GM12878 (cell line): Measurements from ENCODE around the gene EHBP1. TPM values are rescaled to one million over a fixed set of nuclear protein-coding genes. Genes with fewer than 3 reads are reported as not detected.

Experiments
- ATAC-seq: fragments of 200-7000 bp; cut with Tn5 transposase; 3 replicates; pipeline ENCODE4 v1.9.1; 2020; ENCODE audit warnings: mild to moderate bottlenecking, moderate library complexity
- BruUV-seq: library from RNA; stranded (reverse); fragments of 400-500 nt; replicated peaks from 2 replicates; lab custom pipeline; 2021; lab: Mats Ljungman, UMichigan
- CTCF ChIA-PET: fragments of 300-600 bp; sonication (Branson Sonifier 250); formaldehyde crosslinking; extraction: SDS; loops from one replicate; lab custom pipeline; 2021; ENCODE audit warnings: inconsistent platforms; lab: Yijun Ruan, JAX
- POLR2A ChIA-PET: fragments of 350-600 bp; formaldehyde crosslinking; extraction: SDS; loops from one replicate; lab custom pipeline; 2021; ENCODE audit warnings: inconsistent platforms; lab: Charles Lee
- RAD21 ChIA-PET: fragments of 300-600 bp; sonication (Branson Sonifier 250); formaldehyde crosslinking; loops from one replicate; lab custom pipeline; 2023; ENCODE audit warnings: antibody characterized with exemption; ENCODE audit not compliant: unreplicated experiment; lab: Charles Lee
- SMC1A ChIA-PET: fragments of 300-600 bp; sonication (Branson Sonifier 250); formaldehyde crosslinking; loops from one replicate; lab custom pipeline; 2023; ENCODE audit not compliant: unreplicated experiment, uncharacterized antibody; lab: Charles Lee
- DNase-seq: peaks from one replicate; pipeline ENCODE4 v3.0.0-alpha.2; 2011; ENCODE audit warnings: low read depth, low spot score
- FAIRE-seq: peaks from 3 replicates; lab custom pipeline; 2011; peaks lifted over from hg19 to GRCh38; lab: Jason Lieb, UNC
- H2AFZ ChIP-seq: 2 replicates; pipeline ENCODE4 v1.6.0; 2011; ENCODE audit warnings: low read depth, low read length, control low read depth; ENCODE audit not compliant: control insufficient read depth
- H3K27ac ChIP-seq: 2 replicates; pipeline ENCODE4 v1.5.1; 2011; ENCODE audit warnings: control low read depth; ENCODE audit not compliant: control insufficient read depth, insufficient read depth
- H3K27me3 ChIP-seq, 2 experiments: replicated peaks in 1 of 2; 2 replicates each; pipeline versions ENCODE4 v1.6.0 to v1.6.1; 2011; ENCODE audit warnings: low read length in 1 of 2; ENCODE audit not compliant: control insufficient read depth in 2 of 2, insufficient read depth in 2 of 2
- H3K36me3 ChIP-seq, 2 experiments: 2 replicates each; pipeline ENCODE4 v1.5.1; 2011; ENCODE audit warnings: low read length in 1 of 2; ENCODE audit not compliant: control insufficient read depth in 2 of 2, insufficient read depth in 2 of 2
- H3K4me1 ChIP-seq: 2 replicates; pipeline ENCODE4 v1.6.1; 2011; ENCODE audit warnings: mild to moderate bottlenecking, low read length, moderate library complexity, mixed read lengths; ENCODE audit not compliant: control insufficient read depth, insufficient read depth
- H3K4me2 ChIP-seq: 2 replicates; pipeline ENCODE4 v1.6.0; 2011; ENCODE audit warnings: control low read depth; ENCODE audit not compliant: control insufficient read depth, insufficient read depth
- H3K4me3 ChIP-seq: fragments of 200-600 bp; sonication (generic); 2 replicates; pipeline ENCODE4 v1.5.1; 2016
- H3K79me2 ChIP-seq: 2 replicates; pipeline ENCODE4 v1.6.0; 2011; ENCODE audit warnings: low read length; ENCODE audit not compliant: control insufficient read depth, insufficient read depth
- H3K9ac ChIP-seq: 2 replicates; pipeline ENCODE4 v1.8.0; 2011; ENCODE audit warnings: low read length, control low read depth, mixed read lengths; ENCODE audit not compliant: control insufficient read depth, insufficient read depth
- H3K9me3 ChIP-seq: replicated peaks from 3 replicates; pipeline ENCODE4 v1.5.1; 2011; ENCODE audit warnings: mild to moderate bottlenecking, low read length; ENCODE audit not compliant: control insufficient read depth, insufficient read depth
- H4K20me1 ChIP-seq: 2 replicates; pipeline ENCODE4 v1.6.0; 2011; ENCODE audit not compliant: control insufficient read depth, insufficient read depth
- GABPA ChIP-seq: IDR thresholded peaks from 2 replicates; pipeline ENCODE4 v1.6.1; 2014; ENCODE audit warnings: antibody characterized with exemption, low read depth, mild to moderate bottlenecking, inconsistent platforms
- NBN ChIP-seq: fragments of 450-650 bp; IDR thresholded peaks from 2 replicates; pipeline ENCODE4 v1.6.1; 2016
- TAF1 ChIP-seq: IDR thresholded peaks from 2 replicates; pipeline ENCODE4 v1.6.1; 2011; ENCODE audit warnings: mild to moderate bottlenecking, low read depth, low read length, borderline replicate concordance
- TCF12 ChIP-seq: IDR thresholded peaks from 2 replicates; pipeline ENCODE4 v1.6.1; 2011; ENCODE audit warnings: low read depth, mild to moderate bottlenecking, low read length
- WGBS: methylation state at CpG from one replicate; pipeline ENCODE4 v1.1.6; 2016; ENCODE audit warnings: low lambda C conversion rate; ENCODE audit not compliant: insufficient replicate concordance, insufficient coverage; ENCODE audit errors: missing lambda C conversion rate; 5-methylcytosine and 5-hydroxymethylcytosine counted together
- in situ Hi-C: fragments of 300-500 bp; cut with MboI; formaldehyde crosslinking; loops from 9 replicates; pipeline ENCODE4 v1.14.3; 2018; ENCODE audit warnings: mixed read lengths
- intact Hi-C: fragments of 100-400 bp; cut with micrococcal nuclease; formaldehyde crosslinking; loops from one replicate; pipeline ENCODE4 v1.14.2; 2022; ENCODE audit not compliant: unreplicated experiment
- polyA plus RNA-seq, 11 experiments: library from polyadenylated mRNA; depleted of rRNA in 4 of 11; unstranded in 6 of 11; stranded (reverse) in 5 of 11; fragments of >200 nt; fragmentation: Nextera tagmentation in 4 of 11; fragmentation: Illumina TruSeq in 1 of 11; extraction: Ambion mirVana in 4 of 11; extraction: Trizol in 1 of 11; gene quantifications; 1 replicate in 1 of 11; 2 replicates in 10 of 11; pipeline versions ENCODE4 v1.2.1 to v1.2.3, GENCODE V29; 2011 to 2016; ENCODE audit warnings: inconsistent platforms in 2 of 11, missing spikeins in 2 of 11, low read depth in 1 of 11
- total RNA-seq, 4 experiments: library from RNA; depleted of rRNA in 3 of 4; stranded (reverse); fragments of >200 nt in 3 of 4; fragmentation: Illumina TruSeq in 1 of 4; extraction: Trizol in 1 of 4; gene quantifications; 2 replicates each; pipeline versions ENCODE4 v1.2.1 to v1.2.3, GENCODE V29; 2013 to 2021
- TF ChIP-seq, protein P1 (sequence below): fragments of 450-650 bp; IDR thresholded peaks from 2 replicates; pipeline ENCODE4 v1.6.1; 2017; ENCODE audit warnings: mild to moderate bottlenecking, moderate library complexity

Gene EHBP1
- total and polyA plus RNA-seq, 10 of the 15 experiments (the other 5 are each of a cell fraction or from before 2014, with no cell fraction given): 5.7 to 26.1 (median 13.6) TPM

DNA sequence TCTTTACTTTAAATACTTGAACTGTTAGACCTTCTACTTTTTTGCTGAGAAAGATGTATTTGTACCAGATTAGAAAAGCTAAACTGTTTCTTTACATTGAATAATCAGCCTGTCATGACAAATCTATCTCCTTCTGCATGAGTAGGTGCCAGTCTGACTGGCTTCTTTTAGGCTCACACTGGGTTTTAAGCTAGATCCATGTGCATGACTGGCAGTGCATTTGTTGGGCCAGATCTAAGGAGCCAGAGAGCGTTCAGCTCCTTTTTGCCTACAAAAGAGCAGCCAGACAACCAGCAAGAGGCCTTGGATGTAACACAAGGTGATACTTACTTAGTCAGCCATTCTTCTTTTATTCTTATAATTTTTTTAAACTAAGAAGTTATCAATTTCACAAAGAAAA lies 263.2 kb downstream of the EHBP1 start:
- no peak overlapping the region for H3K4me3 ChIP-seq
- H3K79me2 ChIP-seq: no peaks in the 10 kb centered on the region
- H2AFZ ChIP-seq: no peak overlapping the region
- no peaks in the 10 kb centered on the region for H3K4me1 ChIP-seq
- ATAC-seq (no peak), FAIRE-seq (no peak), DNase-seq (no peak)
- CTCF ChIA-PET: interaction anchor here (1.0 kb wide), 1 partner anchor 180 kb away, joined by 3 read pairs; no protein-coding TSS in a partner anchor
- SMC1A ChIA-PET: interaction anchor here (0.6 kb wide), 1 partner anchor 222 kb away, joined by 3 read pairs; no protein-coding TSS in a partner anchor
- H3K9me3 ChIP-seq: no peaks in the 10 kb centered on the region
- no peak for TF ChIP-seq TCF12
- TF ChIP-seq GABPA: no peak
- TF ChIP-seq, protein P1, sequence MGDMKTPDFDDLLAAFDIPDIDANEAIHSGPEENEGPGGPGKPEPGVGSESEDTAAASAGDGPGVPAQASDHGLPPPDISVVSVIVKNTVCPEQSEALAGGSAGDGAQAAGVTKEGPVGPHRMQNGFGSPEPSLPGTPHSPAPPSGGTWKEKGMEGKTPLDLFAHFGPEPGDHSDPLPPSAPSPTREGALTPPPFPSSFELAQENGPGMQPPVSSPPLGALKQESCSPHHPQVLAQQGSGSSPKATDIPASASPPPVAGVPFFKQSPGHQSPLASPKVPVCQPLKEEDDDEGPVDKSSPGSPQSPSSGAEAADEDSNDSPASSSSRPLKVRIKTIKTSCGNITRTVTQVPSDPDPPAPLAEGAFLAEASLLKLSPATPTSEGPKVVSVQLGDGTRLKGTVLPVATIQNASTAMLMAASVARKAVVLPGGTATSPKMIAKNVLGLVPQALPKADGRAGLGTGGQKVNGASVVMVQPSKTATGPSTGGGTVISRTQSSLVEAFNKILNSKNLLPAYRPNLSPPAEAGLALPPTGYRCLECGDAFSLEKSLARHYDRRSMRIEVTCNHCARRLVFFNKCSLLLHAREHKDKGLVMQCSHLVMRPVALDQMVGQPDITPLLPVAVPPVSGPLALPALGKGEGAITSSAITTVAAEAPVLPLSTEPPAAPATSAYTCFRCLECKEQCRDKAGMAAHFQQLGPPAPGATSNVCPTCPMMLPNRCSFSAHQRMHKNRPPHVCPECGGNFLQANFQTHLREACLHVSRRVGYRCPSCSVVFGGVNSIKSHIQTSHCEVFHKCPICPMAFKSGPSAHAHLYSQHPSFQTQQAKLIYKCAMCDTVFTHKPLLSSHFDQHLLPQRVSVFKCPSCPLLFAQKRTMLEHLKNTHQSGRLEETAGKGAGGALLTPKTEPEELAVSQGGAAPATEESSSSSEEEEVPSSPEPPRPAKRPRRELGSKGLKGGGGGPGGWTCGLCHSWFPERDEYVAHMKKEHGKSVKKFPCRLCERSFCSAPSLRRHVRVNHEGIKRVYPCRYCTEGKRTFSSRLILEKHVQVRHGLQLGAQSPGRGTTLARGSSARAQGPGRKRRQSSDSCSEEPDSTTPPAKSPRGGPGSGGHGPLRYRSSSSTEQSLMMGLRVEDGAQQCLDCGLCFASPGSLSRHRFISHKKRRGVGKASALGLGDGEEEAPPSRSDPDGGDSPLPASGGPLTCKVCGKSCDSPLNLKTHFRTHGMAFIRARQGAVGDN: no peak
- no peak for TF ChIP-seq NBN
- no peak for TF ChIP-seq TAF1
- H3K4me2 ChIP-seq: no peak overlapping the region
- H3K36me3 ChIP-seq: no peaks in the 10 kb centered on the region
- BruUV-seq: no TSS peak
- no peak overlapping the region for H3K9ac ChIP-seq
- no peak overlapping the region for H3K27ac ChIP-seq
- 100% methylated on average over 1 of the region's 1 CpG for WGBS
- intact Hi-C loops (no loop called here), in situ Hi-C loops (no loop called here)
- H4K20me1 ChIP-seq: no peaks in the 10 kb centered on the region
- H3K27me3 ChIP-seq: no peaks in the 10 kb centered on the region
- RAD21 ChIA-PET: no interaction called here
- POLR2A ChIA-PET: no interaction called here
